ENCODE data around the gene ERBB4.
"Not testable (repeated sequence)": the region's sequence is repeated elsewhere in the genome, so short reads cannot be mapped to it uniquely, and the experiment has no call there.

Gene ERBB4

DNA sequence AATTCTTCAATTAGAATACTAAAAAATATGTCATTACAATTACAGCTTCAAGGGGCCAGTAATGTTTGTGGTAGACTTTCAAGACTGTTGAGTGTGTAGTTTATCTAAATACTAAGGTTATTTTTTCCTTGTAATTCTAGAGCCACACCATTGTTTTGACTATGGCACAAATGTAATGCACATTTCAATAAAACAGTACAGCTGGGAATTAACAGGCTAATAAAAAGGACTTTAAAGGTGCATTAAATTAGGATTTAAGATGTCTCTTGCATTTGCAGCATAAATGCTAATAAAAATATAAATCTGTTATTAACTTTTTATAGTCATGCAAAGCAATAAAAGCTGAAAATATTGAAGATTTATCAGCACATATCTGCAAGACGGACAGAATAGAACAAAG lies 344.8 kb downstream of the ERBB4 start:
- Histone ChIP-seq H3K4me3 (ENCODE audit: low read length, poor library complexity, severe bottlenecking) (no peak overlapping the region), H3K9me3 (ENCODE audit: insufficient read depth, low read depth, low read length) (no peaks in the 10 kb centered on the region), H3K9me2 (replicated peaks; ENCODE audit: low read depth, low read length) (no peaks in the 10 kb centered on the region), H4K20me1 (ENCODE audit: insufficient read depth, low read length, poor library complexity, severe bottlenecking) (no peaks in the 10 kb centered on the region), H3K79me2 (ENCODE audit: insufficient read depth, low read length) (no peaks in the 10 kb centered on the region), H3K27me3 (ENCODE audit: insufficient read depth, low read length, poor library complexity, severe bottlenecking) (no peaks in the 10 kb centered on the region), H3K9ac (ENCODE audit: low read depth, low read length, poor library complexity, severe bottlenecking) (no peak overlapping the region), H3K4me2 (ENCODE audit: low read depth, low read length, poor library complexity, severe bottlenecking) (no peak overlapping the region), H3K36me3 (ENCODE audit: insufficient read depth, low read length) (no peaks in the 10 kb centered on the region), H2AFZ (ENCODE audit: low read length) (no peak overlapping the region), H3K4me1 (ENCODE audit: insufficient read depth, low read length, poor library complexity, severe bottlenecking) (peaks cover 9% of the 10 kb centered on the region), H3F3A (ENCODE audit: low read depth) (no peaks in the 10 kb centered on the region)
- TF ChIP-seq, protein P1, sequence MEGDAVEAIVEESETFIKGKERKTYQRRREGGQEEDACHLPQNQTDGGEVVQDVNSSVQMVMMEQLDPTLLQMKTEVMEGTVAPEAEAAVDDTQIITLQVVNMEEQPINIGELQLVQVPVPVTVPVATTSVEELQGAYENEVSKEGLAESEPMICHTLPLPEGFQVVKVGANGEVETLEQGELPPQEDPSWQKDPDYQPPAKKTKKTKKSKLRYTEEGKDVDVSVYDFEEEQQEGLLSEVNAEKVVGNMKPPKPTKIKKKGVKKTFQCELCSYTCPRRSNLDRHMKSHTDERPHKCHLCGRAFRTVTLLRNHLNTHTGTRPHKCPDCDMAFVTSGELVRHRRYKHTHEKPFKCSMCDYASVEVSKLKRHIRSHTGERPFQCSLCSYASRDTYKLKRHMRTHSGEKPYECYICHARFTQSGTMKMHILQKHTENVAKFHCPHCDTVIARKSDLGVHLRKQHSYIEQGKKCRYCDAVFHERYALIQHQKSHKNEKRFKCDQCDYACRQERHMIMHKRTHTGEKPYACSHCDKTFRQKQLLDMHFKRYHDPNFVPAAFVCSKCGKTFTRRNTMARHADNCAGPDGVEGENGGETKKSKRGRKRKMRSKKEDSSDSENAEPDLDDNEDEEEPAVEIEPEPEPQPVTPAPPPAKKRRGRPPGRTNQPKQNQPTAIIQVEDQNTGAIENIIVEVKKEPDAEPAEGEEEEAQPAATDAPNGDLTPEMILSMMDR (conservative IDR thresholded peaks at IDR 0.05; ENCODE audit: low read length): no peak
- TF ChIP-seq EZH2phosphoT487 (IDR thresholded peaks at IDR 0.05; ENCODE audit: borderline replicate concordance): no peak

DNA sequence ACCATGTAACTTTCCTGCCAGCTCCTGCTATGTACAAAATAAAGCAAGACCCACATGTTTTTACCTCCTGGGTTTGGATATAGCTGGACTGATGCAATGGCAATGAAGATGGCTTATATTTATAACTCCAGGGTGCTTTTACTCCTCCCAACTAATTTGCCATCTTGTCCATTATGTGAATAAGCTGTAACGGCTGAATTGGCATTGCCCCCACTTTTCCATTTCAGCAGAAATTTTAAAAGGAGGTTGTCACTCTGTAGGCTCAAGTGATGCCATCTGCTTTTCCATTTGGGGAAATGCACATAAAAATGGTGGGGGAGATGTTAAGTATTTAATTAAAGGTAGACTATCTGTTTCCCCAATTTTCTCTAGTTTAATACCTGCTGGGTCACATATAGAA lies 345.5 kb downstream of the ERBB4 start:
- H2AFZ ChIP-seq (ENCODE audit: low read length): no peak overlapping the region
- no peaks in the 10 kb centered on the region for H3K9me3 ChIP-seq (ENCODE audit: insufficient read depth, low read depth, low read length)
- no peaks in the 10 kb centered on the region for H3K36me3 ChIP-seq (ENCODE audit: insufficient read depth, low read length)
- H3K4me1 ChIP-seq (ENCODE audit: insufficient read depth, low read length, poor library complexity, severe bottlenecking): peaks cover 9% of the 10 kb centered on the region
- H3K9ac ChIP-seq (ENCODE audit: low read depth, low read length, poor library complexity, severe bottlenecking): no peak overlapping the region
- H4K20me1 ChIP-seq (ENCODE audit: insufficient read depth, low read length, poor library complexity, severe bottlenecking): no peaks in the 10 kb centered on the region
- no peak overlapping the region for H3K4me2 ChIP-seq (ENCODE audit: low read depth, low read length, poor library complexity, severe bottlenecking)
- H3F3A ChIP-seq (ENCODE audit: low read depth): no peaks in the 10 kb centered on the region
- no peak for TF ChIP-seq EZH2phosphoT487 (IDR thresholded peaks at IDR 0.05; ENCODE audit: borderline replicate concordance)
- TF ChIP-seq, protein P1 (conservative IDR thresholded peaks at IDR 0.05; ENCODE audit: low read length): no peak
- no peak overlapping the region for H3K4me3 ChIP-seq (ENCODE audit: low read length, poor library complexity, severe bottlenecking)
- no peaks in the 10 kb centered on the region for H3K9me2 ChIP-seq (replicated peaks; ENCODE audit: low read depth, low read length)
- no peaks in the 10 kb centered on the region for H3K27me3 ChIP-seq (ENCODE audit: insufficient read depth, low read length, poor library complexity, severe bottlenecking)
- H3K79me2 ChIP-seq (ENCODE audit: insufficient read depth, low read length): no peaks in the 10 kb centered on the region

DNA sequence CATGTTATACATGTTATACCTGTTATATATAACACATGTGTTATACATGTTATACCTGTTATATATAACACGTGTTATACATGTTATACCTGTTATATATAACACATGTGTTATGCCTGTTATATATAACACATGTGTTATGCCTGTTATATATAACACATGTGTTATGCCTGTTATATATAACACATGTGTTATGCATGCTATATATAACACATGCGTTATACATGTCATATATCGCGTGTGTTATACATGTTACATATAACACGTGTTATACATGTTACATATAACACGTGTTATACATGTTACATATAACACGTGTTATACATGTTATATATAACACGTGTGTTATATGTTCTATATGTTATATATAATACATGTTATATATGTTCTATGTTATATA lies 347.2 kb downstream of the ERBB4 start:
- H4K20me1 ChIP-seq (ENCODE audit: insufficient read depth, low read length, poor library complexity, severe bottlenecking); H2AFZ ChIP-seq (ENCODE audit: low read length); H3K4me3 ChIP-seq (ENCODE audit: low read length, poor library complexity, severe bottlenecking); H3K4me2 ChIP-seq (ENCODE audit: low read depth, low read length, poor library complexity, severe bottlenecking); H3K27me3 ChIP-seq (ENCODE audit: insufficient read depth, low read length, poor library complexity, severe bottlenecking); H3K36me3 ChIP-seq (ENCODE audit: insufficient read depth, low read length); H3K9me3 ChIP-seq (ENCODE audit: insufficient read depth, low read depth, low read length); H3K9ac ChIP-seq (ENCODE audit: low read depth, low read length, poor library complexity, severe bottlenecking); H3K9me2 ChIP-seq (replicated peaks; ENCODE audit: low read depth, low read length); H3K4me1 ChIP-seq (ENCODE audit: insufficient read depth, low read length, poor library complexity, severe bottlenecking); H3F3A ChIP-seq (ENCODE audit: low read depth); H3K79me2 ChIP-seq (ENCODE audit: insufficient read depth, low read length): not testable (repeated sequence)

DNA sequence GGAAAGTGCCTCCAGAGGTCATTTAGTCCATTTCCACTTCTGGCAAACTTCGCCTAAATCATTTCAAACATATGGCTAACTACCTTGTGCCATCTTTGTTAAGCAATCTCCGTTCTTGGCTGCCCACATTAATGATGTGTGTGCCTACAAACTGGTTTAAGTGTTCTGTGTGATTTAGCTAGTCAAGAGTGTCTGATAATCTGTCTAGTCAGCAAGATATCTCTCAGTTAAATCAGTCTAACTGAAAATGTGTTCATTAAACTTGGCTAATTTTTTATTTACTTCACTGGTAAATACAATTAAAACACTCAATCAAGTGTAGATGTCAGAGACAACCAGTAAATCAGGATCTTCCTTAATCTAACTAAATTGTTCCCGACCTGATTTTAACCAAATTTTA lies 352.4 kb downstream of the ERBB4 start:
- Histone ChIP-seq H4K20me1 (ENCODE audit: insufficient read depth, low read length, poor library complexity, severe bottlenecking) (no peaks in the 10 kb centered on the region), H3K4me3 (ENCODE audit: low read length, poor library complexity, severe bottlenecking) (no peak overlapping the region), H3K79me2 (ENCODE audit: insufficient read depth, low read length) (no peaks in the 10 kb centered on the region), H3K4me2 (ENCODE audit: low read depth, low read length, poor library complexity, severe bottlenecking) (no peak overlapping the region), H3K9me3 (ENCODE audit: insufficient read depth, low read depth, low read length) (no peaks in the 10 kb centered on the region), H3K9ac (ENCODE audit: low read depth, low read length, poor library complexity, severe bottlenecking) (no peak overlapping the region), H3K4me1 (ENCODE audit: insufficient read depth, low read length, poor library complexity, severe bottlenecking) (no peaks in the 10 kb centered on the region), H3K9me2 (replicated peaks; ENCODE audit: low read depth, low read length) (no peaks in the 10 kb centered on the region), H2AFZ (ENCODE audit: low read length) (no peak overlapping the region), H3K27me3 (ENCODE audit: insufficient read depth, low read length, poor library complexity, severe bottlenecking) (no peaks in the 10 kb centered on the region), H3K36me3 (ENCODE audit: insufficient read depth, low read length) (no peaks in the 10 kb centered on the region), H3F3A (ENCODE audit: low read depth) (no peaks in the 10 kb centered on the region)
- TF ChIP-seq EZH2phosphoT487 (IDR thresholded peaks at IDR 0.05; ENCODE audit: borderline replicate concordance): no peak
- TF ChIP-seq, protein P1 (conservative IDR thresholded peaks at IDR 0.05; ENCODE audit: low read length): no peak
